Measurements from ENCODE around the gene SLC17A6.

Gene SLC17A6

GRCh38 chr11:22337596-22338485 lies at the start of gene SLC17A6:
SLC17A6 (plus strand) TSS chr11:22338381; CDS start chr11:22338534, 153 bp downstream.
- ChIA-PET CTCF (interaction anchor here (0.7 to 0.9 kb wide), 2 partner anchors 11 to 449 kb away, joined by 3 to 5 read pairs; no protein-coding TSS in a partner anchor), POLR2A (ENCODE audit: low non-redundant PET) (no interaction called here)
- TF ChIP-seq, protein P1, sequence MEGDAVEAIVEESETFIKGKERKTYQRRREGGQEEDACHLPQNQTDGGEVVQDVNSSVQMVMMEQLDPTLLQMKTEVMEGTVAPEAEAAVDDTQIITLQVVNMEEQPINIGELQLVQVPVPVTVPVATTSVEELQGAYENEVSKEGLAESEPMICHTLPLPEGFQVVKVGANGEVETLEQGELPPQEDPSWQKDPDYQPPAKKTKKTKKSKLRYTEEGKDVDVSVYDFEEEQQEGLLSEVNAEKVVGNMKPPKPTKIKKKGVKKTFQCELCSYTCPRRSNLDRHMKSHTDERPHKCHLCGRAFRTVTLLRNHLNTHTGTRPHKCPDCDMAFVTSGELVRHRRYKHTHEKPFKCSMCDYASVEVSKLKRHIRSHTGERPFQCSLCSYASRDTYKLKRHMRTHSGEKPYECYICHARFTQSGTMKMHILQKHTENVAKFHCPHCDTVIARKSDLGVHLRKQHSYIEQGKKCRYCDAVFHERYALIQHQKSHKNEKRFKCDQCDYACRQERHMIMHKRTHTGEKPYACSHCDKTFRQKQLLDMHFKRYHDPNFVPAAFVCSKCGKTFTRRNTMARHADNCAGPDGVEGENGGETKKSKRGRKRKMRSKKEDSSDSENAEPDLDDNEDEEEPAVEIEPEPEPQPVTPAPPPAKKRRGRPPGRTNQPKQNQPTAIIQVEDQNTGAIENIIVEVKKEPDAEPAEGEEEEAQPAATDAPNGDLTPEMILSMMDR (conservative IDR thresholded peaks at IDR 0.05; ENCODE audit: low read depth) = no peak

GRCh38 chr11:22302368-22302767 lies 35.8 kb upstream of the SLC17A6 start:
- no peak for DNase-seq (ENCODE audit: low spot score)
- TF ChIP-seq, protein P1 (conservative IDR thresholded peaks at IDR 0.05; ENCODE audit: low read depth) = no peak
- no peak overlapping the region for H3K27ac ChIP-seq
- ChIA-PET POLR2A (ENCODE audit: low non-redundant PET) (no interaction called here), CTCF (no interaction called here)

More at GRCh38 chr11:22337596-22338485, at the start of gene SLC17A6:
- H3K27ac ChIP-seq = no peak within 1 kb of the TSS
- peak; percentile 42 for DNase-seq (ENCODE audit: low spot score)

DNA sequence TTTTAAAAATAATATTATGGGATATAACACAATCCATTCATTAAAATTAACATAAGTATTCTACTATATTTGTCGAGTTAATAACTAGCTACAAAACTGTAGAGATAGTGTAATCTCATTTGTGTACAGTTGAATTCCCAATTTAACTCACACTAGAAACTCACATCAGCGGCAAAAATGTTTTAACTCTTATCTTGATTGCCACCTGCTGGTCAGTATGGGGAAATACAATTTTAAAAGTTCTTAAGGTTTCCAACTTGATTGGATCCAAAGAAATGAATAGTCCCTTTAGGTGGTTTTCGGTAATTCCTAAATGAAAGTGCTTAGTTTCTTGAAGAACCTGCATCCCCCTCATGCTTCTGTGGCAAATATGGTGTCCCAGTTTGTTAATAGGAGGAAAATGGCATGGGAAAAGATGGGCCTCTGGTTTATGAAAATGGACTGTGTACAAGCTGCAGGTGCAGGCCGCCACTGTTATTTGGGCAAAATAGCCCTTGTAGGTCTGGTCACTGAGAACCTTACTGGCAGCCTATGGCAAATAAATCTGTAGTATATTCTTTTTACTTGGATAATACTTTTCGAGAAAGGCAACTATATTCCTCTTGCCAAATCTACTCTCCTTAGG lies 33.7 kb upstream of the SLC17A6 start:
- TF ChIP-seq, protein P1 (conservative IDR thresholded peaks at IDR 0.05; ENCODE audit: low read depth) = peak; percentile 60
- CTCF ChIA-PET = interaction anchor here (0.5 to 1.2 kb wide), 5 partner anchors 16 to 1656 kb away, joined by 3 to 7 read pairs (median 4); no protein-coding TSS in a partner anchor
- peak; percentile 21 for DNase-seq (ENCODE audit: low spot score)
- no peak overlapping the region for H3K27ac ChIP-seq
- POLR2A ChIA-PET (ENCODE audit: low non-redundant PET) = no interaction called here

DNA sequence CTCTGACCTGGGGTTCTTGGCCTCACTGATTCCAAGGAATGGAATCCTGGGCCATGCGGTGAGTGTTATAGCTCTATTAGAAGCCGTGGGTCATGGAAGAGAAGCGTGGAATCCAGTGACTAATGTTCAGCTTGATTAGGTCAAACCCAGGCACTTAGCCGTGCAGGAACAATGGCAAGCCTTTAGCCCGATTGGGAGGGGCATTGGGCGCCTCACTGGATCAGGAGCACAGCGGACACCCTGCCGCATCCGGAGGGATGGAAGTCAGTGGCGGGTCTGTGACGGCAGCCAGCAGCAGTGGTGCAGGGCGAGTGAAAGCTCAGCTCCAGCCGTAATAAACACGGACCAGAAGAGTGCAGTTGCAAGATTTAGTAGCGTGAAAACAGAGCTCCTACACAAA lies 20.5 kb upstream of the SLC17A6 start:
- CTCF ChIA-PET = interaction anchor here (0.6 kb wide), 1 partner anchor 1572 kb away, joined by 4 read pairs; no protein-coding TSS in a partner anchor
- TF ChIP-seq, protein P1 (conservative IDR thresholded peaks at IDR 0.05; ENCODE audit: low read depth) = no peak
- no peak for DNase-seq (ENCODE audit: low spot score)
- POLR2A ChIA-PET (ENCODE audit: low non-redundant PET) = no interaction called here
- H3K27ac ChIP-seq = no peak overlapping the region

- H3K27ac ChIP-seq = no peak overlapping the region
- POLR2A ChIA-PET (ENCODE audit: low non-redundant PET) = no interaction called here
- no peak for DNase-seq (ENCODE audit: low spot score)
- CTCF ChIA-PET = interaction anchor here (0.7 to 1.0 kb wide), 2 partner anchors 194 to 456 kb away, joined by 3 to 4 read pairs; no protein-coding TSS in a partner anchor
- TF ChIP-seq, protein P1 (conservative IDR thresholded peaks at IDR 0.05; ENCODE audit: low read depth) = no peak
These were observed 6.4 kb upstream of the SLC17A6 start for GRCh38 chr11:22331771-22332170.

DNA sequence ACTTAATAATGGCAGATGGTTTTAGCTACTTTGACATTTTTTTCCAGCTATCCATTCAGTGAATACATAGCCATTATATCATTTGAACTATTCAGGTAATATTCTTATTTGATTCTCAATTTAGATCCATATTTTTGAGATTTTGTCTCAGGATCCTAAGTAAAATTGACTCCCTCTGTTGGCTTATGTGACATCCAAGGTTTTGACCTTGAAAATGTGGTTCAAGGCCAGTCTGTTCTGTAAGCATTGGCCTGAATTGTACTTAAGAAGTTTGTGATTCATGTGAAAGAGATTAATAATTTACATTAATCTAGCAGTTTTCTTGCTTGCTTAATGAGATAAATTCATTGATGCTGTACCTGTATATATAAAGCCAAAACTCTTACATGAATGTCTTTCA lies 1.6 kb upstream of the SLC17A6 start:
- POLR2A ChIA-PET (ENCODE audit: low non-redundant PET) = no interaction called here
- TF ChIP-seq, protein P1 (conservative IDR thresholded peaks at IDR 0.05; ENCODE audit: low read depth) = no peak
- no peak for DNase-seq (ENCODE audit: low spot score)
- CTCF ChIA-PET = interaction anchor here (0.5 to 1.3 kb wide), 3 partner anchors 203 to 450 kb away, joined by 3 to 5 read pairs (median 3); no protein-coding TSS in a partner anchor
- no peak overlapping the region for H3K27ac ChIP-seq

All from RWPE1 (cell line).